ENCODE measurements around the gene ATF7. TPM values are rescaled to one million over a fixed set of nuclear protein-coding genes. Genes with fewer than 3 reads are reported as not detected.
A peak's percentile ranks its signal among the peaks of the same experiment; 100 is the strongest.

ATF7 gene
- total RNA-seq, 2 donors from 2014 or later: 25.0 to 30.1 TPM

DNA sequence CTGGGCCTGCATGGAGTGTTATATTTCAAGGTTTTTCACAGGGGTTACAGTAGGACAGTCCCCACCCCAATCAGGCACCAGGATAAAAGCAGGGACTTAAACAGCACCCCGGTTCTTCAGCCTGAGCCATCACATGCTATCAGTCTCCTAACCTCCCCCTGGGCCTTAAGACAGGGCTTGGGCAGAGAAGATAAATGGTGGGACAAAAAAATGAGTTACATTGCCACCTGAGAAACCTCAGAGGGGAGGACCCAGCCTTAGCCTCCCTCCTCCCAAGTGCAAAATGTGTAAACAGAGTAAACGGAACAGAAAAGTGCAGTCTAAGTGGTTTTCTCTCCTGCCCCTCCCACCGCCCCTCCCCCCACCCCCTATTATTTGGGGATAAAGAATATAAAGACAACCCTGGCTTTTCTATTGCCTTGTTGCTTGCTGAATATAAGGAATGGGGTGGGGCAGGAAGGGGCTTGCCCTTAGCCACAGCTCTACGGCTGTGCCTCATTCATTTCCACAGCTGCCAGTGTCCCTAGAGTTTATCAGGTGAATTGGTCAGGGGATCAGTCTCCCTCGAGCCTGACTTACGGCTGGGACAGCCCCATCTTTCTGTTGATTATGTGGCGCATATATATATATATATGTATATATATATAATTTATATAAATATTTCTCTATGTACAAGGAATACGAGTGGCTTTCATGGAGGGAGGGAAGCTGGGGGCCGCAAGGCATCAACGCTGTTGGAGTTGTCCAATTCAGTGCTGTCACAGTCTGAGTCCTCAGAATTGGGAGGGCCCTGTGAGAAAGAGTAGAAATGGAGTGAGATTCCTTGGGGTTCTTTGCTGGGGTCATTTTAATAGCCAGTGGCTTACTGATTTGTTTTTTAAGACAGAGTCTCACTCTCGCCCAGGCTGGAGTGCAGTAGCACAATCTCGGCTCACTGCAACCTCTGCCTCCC lies 145.4 kb downstream of the ATF7 start:
- DNase-seq (ENCODE audit: low spot score in 2 of 2): no peak
- Mint-ChIP-seq H3K9me3 (no peaks in the 10 kb centered on the region), H3K27ac (peak overlapping the region in 1 of 2 donors; percentile 60), H3K36me3 (peaks cover 5 to 13% of the 10 kb centered on the region in 2 donors)
- ATAC-seq: no peak

DNA sequence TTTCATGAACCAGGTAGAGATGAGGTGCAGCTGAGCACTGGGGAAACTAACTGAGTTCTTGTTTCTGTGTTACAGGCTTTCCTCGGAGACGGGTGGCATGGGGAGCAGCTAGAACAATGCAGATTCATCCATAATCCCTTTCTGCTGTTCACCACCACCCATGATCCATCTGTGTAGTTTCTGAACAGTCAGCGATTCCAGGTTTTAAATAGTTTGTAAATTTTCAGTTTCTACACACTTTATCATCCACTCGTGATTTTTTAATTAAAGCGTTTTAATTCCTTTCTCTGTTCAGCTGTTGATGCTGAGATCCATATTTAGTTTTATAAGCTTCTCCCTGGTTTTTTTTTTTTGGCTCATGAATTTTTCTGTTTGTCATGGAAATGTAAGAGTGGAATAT lies 146.9 kb downstream of the ATF7 start:
- H3K27ac Mint-ChIP-seq: no peak overlapping the region
- ATAC-seq: no peak
- H3K36me3 Mint-ChIP-seq: peaks cover 14 to 25% of the 10 kb centered on the region in 2 donors
- no peaks in the 10 kb centered on the region for H3K9me3 Mint-ChIP-seq
- no peak for DNase-seq (ENCODE audit: low spot score in 2 of 2)

DNA sequence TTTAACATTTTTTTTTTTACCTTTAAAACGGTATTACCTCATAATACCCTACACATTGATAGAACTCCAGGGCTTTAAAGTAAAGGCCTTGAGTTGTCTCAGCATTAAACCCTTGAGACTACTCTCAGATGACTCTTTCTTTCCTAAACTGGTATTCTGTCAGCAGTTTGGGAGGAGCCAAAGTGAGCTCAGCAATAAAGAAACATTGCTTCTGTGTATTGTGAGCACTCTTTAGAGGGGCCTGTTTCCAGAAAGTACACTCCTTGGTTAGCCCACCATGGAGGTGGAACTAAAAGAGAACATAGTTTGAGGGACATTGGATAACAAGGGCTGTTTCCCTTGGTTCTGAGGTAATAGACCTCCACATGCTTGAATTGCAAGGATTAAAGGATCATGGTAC lies 147.3 kb downstream of the ATF7 start:
- peaks cover 18 to 28% of the 10 kb centered on the region in 2 donors for H3K36me3 Mint-ChIP-seq
- H3K27ac Mint-ChIP-seq: peak overlapping the region in 1 of 2 donors; percentile 77
- DNase-seq (ENCODE audit: low spot score in 2 of 2) (no peak), ATAC-seq (peak in 1 of 2 donors; percentile 3)
- H3K9me3 Mint-ChIP-seq: no peaks in the 10 kb centered on the region

DNA sequence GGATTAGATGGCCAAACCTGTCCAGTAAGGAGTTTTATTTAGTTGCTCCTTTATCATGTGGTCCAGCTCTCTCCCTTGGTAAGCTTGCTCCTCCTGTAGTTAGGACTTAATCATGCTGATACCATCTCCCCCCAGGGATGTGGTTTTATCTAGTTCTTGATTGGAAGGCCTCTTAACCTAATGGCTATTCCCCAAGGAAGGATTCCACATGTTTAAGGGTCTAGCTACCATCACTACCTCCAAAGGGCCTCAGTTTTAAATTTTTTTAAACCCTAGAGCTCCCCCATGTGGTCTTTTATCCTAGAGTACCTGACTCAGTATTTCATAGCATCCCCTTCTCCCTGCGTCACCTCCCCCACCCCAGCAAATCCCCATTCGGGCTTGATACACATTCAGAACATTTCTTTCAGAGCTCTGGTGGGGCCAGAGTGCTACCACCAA lies 149.4 kb downstream of the ATF7 start:
- Mint-ChIP-seq H3K9me3 (no peaks in the 10 kb centered on the region), H3K36me3 (peaks cover 18 to 23% of the 10 kb centered on the region in 2 donors), H3K27ac (peak overlapping the region; percentile 25 to 83)
- no peak for DNase-seq (ENCODE audit: low spot score in 2 of 2)
- ATAC-seq: peak in 1 of 2 donors; percentile 32

DNA sequence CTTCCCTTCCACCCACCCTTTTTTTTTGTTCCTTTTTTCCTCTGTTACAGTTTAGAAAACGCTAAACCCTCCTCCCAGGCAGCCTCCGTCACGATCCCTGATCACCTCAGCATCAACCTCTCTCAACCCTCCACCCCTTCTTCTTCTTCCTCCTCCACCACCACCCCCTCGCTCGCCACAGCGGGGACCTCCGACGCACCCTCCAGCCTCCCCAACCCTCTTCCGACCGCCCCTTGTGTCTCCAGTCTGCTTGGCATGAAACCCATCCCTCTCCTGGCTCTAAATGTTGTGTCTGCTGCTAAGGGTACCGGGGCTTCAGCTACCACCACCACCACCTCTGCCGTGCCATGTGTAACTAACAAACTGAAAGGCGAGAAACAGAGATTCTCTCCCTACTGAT lies 151.4 kb downstream of the ATF7 start:
- Mint-ChIP-seq H3K27ac (peak overlapping the region; percentile 35 to 58), H3K36me3 (peaks cover 24 to 30% of the 10 kb centered on the region in 2 donors), H3K9me3 (no peaks in the 10 kb centered on the region)
- ATAC-seq: peak in 1 of 2 donors; percentile 11
- no peak for DNase-seq (ENCODE audit: low spot score in 2 of 2)

DNA sequence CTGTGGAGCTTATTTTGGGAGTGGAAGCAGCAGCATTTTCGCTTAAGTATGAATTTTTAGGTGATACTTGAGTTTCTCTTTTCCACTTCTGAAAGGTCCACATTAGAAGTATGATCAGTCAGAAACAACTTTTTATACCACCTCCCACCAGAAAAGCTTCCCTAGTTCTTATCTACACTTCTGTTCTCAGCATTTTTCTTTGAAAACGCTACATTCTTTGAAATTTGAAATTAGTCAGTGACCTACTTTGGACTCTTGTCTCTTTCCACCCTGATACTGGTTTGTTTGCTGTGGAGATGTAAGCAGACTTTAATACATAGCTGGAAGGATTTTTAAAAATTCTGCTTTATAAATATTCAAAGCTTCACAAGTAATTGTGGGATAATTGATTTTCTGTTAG lies 152.1 kb downstream of the ATF7 start:
- no peaks in the 10 kb centered on the region for H3K9me3 Mint-ChIP-seq
- H3K36me3 Mint-ChIP-seq: peaks cover 24% of the 10 kb centered on the region in 2 donors
- DNase-seq (ENCODE audit: low spot score in 2 of 2) (no peak), ATAC-seq (no peak)
- peak overlapping the region in 1 of 2 donors; percentile 38 for H3K27ac Mint-ChIP-seq

DNA sequence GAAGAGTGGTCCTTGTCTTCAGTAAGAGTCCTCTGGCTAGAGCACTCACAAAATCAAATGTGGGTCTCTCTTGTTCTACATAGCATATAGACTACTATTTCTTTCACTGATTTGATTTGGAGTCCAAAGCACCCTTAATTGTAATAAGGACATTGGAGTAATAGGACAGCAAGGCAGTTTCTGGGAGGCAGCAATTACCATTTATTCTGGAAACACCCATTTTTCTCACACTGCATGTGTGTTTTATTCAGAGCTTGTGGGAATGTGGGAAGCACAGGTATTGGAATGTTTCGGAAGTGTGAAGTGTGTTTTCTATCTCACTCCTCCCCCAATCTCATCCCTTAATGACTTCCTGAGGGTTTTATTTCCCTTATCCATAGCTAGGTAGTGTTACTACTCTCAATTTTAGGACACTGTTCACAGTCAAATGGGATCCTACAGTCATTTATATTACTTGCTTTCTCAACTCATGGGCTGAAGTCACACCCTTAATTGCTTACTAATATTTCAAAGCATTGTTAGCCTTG lies 154.1 kb downstream of the ATF7 start:
- Mint-ChIP-seq H3K9me3 (no peaks in the 10 kb centered on the region), H3K36me3 (peaks cover 25 to 42% of the 10 kb centered on the region in 2 donors), H3K27ac (peak overlapping the region in 1 of 2 donors; percentile 32)
- DNase-seq (ENCODE audit: low spot score in 2 of 2) (no peak), ATAC-seq (no peak)

DNA sequence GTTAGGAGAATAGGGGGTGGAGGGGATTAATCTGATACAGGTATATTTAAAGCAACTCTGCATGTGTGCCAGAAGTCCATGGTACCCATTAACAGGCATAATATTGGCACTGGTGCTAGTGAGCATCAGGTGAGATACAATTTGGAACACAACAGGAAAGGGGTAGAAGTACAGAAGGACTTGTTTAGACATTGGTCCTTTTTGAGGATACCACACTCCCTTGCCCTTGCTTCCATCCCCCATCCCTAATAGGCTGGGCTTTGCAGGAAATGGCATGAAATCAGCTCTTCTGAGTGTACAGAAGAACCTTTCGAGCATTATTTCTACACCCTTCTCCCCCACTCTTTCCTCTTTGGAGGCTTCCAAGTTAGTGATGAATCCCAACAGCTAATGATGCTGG lies 157.9 kb downstream of the ATF7 start:
- Mint-ChIP-seq H3K36me3 (peaks cover 24 to 48% of the 10 kb centered on the region in 2 donors), H3K27ac (peak overlapping the region in 1 of 2 donors; percentile 91), H3K9me3 (no peaks in the 10 kb centered on the region)
- no peak for ATAC-seq
- DNase-seq (ENCODE audit: low spot score in 2 of 2): no peak

DNA sequence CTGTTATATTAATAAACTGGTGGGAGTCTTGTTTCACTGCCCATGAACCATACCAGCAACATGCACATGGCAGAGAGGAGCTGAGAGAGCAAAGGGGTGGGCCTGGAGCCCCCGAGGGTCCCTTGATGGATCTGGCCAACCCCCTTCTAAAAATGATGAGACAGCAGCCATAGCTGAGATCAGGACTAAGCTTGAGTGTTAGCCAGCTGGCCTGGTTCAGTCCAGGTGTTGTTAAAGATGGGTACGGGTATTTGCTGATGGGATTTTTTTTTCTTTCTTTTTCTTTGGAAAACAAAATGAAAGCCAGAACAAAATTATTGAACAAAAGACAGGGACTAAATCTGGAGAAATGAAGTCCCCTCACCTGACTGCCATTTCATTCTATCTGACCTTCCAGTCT lies 158.3 kb downstream of the ATF7 start:
- H3K27ac Mint-ChIP-seq: peak overlapping the region in 1 of 2 donors; percentile 91
- peaks cover 24 to 48% of the 10 kb centered on the region in 2 donors for H3K36me3 Mint-ChIP-seq
- DNase-seq (ENCODE audit: low spot score in 2 of 2) (no peak), ATAC-seq (no peak)
- no peaks in the 10 kb centered on the region for H3K9me3 Mint-ChIP-seq

DNA sequence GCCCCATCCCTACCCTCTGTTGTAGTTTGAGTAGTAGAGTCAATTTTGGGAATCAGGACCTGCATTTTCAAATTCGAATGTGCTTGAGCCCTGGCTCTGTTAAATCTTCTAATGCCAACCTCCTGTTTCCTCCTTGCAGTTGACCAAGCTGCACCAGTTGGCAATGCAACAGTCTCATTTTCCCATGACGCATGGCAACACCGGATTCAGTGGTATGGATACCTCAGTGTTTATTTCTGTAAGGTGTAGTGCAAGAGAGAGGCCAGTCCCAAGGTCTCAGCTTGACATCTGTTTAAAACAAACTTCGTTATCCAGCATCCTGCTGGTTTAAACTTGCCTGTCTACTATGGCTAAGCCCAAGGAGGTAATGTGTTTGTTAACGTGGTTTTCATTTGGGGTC lies 159.1 kb downstream of the ATF7 start:
- ATAC-seq: no peak
- Mint-ChIP-seq H3K9me3 (no peaks in the 10 kb centered on the region), H3K36me3 (peaks cover 30 to 54% of the 10 kb centered on the region in 2 donors), H3K27ac (peak overlapping the region in 1 of 2 donors; percentile 73)
- DNase-seq (ENCODE audit: low spot score in 2 of 2): no peak

DNA sequence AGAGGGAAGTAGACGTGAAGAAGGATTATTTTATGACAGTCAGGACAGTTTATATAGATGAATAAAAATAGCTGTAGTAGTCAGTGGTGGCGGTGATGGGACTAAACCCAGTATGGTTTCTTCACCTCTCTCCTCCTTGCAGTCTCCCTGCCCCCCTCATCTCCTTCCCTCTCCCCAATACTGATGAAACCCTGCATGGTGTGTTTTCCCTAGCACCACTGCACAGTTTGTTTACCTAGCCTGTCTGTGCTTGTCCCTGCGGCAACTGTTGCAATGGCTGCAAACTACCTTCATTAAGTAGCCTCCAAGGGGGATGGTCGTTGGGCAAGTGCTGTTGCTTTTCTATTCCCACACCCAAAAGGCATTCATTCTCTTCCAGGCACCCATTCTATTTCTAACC lies 159.5 kb downstream of the ATF7 start:
- H3K36me3 Mint-ChIP-seq: peaks cover 30 to 56% of the 10 kb centered on the region in 2 donors
- H3K9me3 Mint-ChIP-seq: no peaks in the 10 kb centered on the region
- peak overlapping the region in 1 of 2 donors; percentile 73 for H3K27ac Mint-ChIP-seq
- no peak for DNase-seq (ENCODE audit: low spot score in 2 of 2)
- ATAC-seq: no peak

DNA sequence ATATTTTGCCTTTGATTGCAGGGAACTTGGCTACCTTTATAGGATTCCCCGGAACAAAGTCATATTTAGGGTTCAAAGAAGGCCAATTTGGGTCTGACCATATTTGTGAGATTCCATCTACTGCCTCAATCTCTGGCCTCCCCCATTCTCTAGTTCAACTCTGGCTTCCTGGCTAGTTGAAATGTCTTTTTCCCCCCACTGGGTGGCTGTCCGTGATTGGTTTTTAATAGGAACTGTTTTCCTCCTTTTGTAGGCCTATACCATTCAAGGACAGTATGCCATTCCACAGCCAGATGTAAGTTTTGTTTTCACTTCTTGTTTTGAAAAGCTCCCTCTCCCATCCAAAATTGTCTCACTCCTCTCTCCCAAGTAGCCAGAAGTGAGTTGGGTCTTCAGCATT lies 160.5 kb downstream of the ATF7 start:
- H3K9me3 Mint-ChIP-seq: no peaks in the 10 kb centered on the region
- DNase-seq (ENCODE audit: low spot score in 2 of 2) (no peak), ATAC-seq (no peak)
- H3K27ac Mint-ChIP-seq: peak overlapping the region in 1 of 2 donors; percentile 86
- peaks cover 31 to 59% of the 10 kb centered on the region in 2 donors for H3K36me3 Mint-ChIP-seq

DNA sequence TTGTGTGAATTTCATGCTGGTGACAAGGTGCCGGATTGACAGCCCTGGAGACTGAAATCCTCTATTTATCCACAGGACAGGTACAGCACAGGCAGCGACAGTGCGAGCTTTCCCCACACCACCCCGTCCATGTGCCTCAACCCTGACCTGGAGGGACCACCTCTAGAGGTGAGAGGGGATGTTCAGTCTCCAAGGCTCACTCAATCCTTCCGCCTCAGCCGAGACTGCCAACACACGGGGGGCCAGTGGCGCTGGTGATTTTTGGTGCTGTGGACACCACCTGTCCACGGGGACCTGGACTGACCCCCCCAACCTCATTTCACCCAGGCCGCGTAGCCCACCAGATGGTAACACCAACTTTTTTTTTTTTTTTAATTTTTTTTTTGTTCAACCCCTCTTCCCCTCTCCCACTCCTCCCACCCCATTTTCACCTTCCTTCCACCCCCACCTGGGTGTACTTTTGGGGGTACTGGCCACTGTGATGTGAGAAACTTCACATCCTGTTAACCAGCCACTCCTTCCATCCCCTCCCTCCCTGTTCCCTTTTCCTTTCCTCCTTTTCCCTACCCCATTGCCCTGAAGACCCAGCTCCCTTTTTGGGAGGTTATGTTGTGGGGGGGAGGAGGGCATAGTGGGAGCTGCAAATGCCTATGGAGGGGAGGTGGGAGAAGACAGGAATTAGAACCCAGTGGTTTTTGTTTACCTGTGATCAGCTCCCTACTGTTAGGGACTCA lies 161.3 kb downstream of the ATF7 start:
- Mint-ChIP-seq H3K9me3 (no peaks in the 10 kb centered on the region), H3K27ac (peak overlapping the region in 1 of 2 donors; percentile 86), H3K36me3 (peaks cover 38 to 64% of the 10 kb centered on the region in 2 donors)
- no peak for DNase-seq (ENCODE audit: low spot score in 2 of 2)
- peak in 1 of 2 donors; percentile 12 for ATAC-seq

DNA sequence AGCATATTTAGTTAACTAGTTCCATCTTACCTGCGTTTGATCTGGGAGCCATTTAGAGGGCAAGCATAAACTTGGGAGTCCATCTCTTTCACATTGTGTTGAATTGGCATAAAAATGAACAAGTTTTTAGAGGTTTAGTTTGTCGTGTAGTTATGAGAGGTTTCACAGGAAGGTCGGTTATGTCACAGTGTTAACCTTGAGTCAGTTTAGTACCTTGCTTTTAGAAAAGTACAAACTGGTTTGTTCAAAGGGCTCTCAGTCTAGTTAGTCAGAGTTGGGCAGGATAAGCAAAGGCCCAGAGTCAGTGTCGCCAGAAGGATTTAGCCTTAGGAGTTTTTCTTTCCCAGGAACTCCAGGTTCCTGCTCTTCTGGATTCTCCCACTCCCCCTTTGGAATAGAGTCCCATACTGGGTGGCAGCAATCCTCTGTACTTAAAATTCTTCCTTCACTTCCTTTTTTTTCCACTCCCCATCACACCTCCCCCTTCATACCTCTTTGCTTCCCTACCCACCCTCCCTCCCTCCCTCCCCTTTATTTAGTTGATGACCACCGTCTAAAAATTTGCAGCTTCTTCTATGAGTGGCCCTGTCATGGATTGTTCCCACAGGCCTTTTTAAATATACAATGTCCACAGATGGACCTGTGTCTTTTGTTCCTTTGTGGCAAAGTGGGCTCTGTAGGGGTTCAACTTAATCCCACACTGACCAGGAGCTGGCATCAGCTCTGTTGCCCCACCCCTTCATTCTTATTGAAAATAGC lies 162.2 kb downstream of the ATF7 start:
- peak in 1 of 2 donors; percentile 25 for ATAC-seq
- H3K27ac Mint-ChIP-seq: peak overlapping the region in 1 of 2 donors; percentile 73
- H3K36me3 Mint-ChIP-seq: peaks cover 41 to 72% of the 10 kb centered on the region in 2 donors

DNA sequence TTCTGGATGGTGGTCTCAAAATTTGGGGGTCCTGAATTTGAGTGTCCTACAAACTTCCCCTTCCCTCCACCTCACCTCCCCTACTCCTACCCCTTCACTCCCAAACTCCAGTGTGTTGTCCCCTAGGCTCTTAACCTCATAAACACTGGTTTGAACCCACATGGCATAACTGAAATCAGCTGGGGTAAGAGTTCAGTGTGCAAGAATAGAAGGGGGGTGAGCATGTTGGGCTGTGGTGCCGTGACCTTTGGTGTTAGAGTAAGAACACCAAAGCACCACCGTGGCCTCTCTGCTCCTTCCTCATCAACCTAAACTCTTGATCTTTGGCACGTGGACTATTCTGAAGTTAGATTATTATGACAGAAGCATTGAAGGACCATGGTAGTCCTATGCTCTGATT lies 163.2 kb downstream of the ATF7 start:
- Mint-ChIP-seq H3K9me3 (no peaks in the 10 kb centered on the region), H3K27ac (no peak overlapping the region), H3K36me3 (peaks cover 41 to 72% of the 10 kb centered on the region in 2 donors)
- peak in 1 of 2 donors; percentile 4 for ATAC-seq
- DNase-seq (ENCODE audit: low spot score in 2 of 2): no peak

More for the DNA sequence above, 162.2 kb downstream of the ATF7 start:
- DNase-seq (ENCODE audit: low spot score in 2 of 2): no peak
- H3K9me3 Mint-ChIP-seq: no peaks in the 10 kb centered on the region

DNA sequence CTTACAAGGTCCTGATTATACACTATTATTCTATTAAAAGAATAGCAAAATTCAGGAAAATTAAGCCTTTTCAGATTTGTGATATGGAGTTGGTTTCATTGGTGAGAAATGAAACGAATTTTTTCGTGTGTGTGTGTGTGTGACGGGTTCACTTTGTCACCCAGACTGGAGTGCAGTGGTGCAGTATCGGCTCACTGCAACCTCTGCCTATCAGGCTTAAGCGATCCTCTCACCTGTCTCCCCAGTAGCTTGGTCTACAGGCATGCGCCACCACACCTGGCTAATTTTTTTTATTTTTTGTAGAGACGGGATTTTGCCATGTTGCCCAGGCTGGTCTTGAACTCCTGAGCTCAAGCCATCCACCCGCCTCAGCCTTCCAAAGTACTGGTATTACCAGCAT lies 164.6 kb downstream of the ATF7 start:
- ATAC-seq: no peak
- no peaks in the 10 kb centered on the region for H3K9me3 Mint-ChIP-seq
- DNase-seq (ENCODE audit: low spot score in 2 of 2): no peak
- peak overlapping the region in 1 of 2 donors; percentile 23 for H3K27ac Mint-ChIP-seq
- H3K36me3 Mint-ChIP-seq: peaks cover 35 to 64% of the 10 kb centered on the region in 2 donors

Data from activated naive CD4-positive, alpha-beta T cell treated with anti-CD3 and anti-CD28 coated beads, Interleukin-2, amount 50 U/mL, for 72 hours (primary cell).